Fibroblast of villous mesenchyme (primary cell): ENCODE data around the gene MT1X. TPM values are rescaled to one million over a fixed set of nuclear protein-coding genes. Genes with fewer than 3 reads are reported as not detected.

Experiments used
- DNase-seq: peaks from one replicate; pipeline ENCODE4 v3.0.0-alpha.2; 2010; ENCODE audit warnings: low read depth
- H3K4me3 ChIP-seq: 2 replicates; pipeline ENCODE4 v1.5.1; 2011; ENCODE audit warnings: low read depth, mild to moderate bottlenecking, low read length
- total RNA-seq: library from RNA; depleted of rRNA; stranded (reverse); fragments of >200 nt; gene quantifications from 2 replicates; pipeline ENCODE4 v1.2.3, GENCODE V29; 2012
- TF ChIP-seq, protein P1 (sequence below): IDR thresholded peaks from 2 replicates; pipeline ENCODE4 v1.5.1; 2012; ENCODE audit warnings: low read depth, mild to moderate bottlenecking, low read length; ENCODE audit not compliant: insufficient read depth

Gene MT1X
- 24.2 and 40.3 TPM in 2 replicates for total RNA-seq

DNA sequence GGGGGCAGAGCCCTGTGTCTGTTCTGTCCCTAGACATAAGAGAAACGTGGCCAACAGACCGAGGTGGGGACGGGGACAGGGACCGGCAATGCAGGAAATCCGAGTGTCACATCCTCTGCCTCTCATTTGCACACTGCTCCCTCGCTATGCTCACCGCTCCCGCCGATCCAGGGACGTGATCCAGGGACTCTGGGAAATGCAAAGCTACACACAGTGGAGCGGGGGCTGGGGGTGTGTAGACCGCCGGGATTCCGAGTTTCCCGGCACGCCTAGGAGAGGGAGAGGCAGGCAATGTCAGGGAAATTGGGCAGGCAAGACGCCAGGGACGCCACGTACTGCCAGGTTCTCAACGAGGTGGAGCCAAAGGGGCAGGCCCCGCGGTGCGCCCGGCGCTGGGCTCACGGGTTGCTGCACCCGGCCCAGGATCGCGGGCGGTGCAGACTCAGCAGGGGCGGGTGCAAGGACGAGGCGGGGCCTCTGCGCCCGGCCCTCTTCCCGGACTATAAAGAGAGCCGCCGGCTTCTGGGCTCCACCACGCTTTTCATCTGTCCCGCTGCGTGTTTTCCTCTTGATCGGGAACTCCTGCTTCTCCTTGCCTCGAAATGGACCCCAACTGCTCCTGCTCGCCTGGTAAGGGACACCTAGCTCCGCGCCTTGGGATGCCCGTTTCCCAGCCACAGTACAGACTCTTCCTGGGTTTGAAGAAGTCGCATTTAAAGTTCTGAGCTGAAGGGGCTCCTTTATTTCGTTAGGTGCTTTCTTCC, at the start of gene MT1X:
MT1X (plus strand) TSS at position 532 of the 764 bp plus-strand sequence; CDS start at position 603, 71 bp downstream.
- DNase-seq = peak; percentile 79
- TF ChIP-seq, protein P1, sequence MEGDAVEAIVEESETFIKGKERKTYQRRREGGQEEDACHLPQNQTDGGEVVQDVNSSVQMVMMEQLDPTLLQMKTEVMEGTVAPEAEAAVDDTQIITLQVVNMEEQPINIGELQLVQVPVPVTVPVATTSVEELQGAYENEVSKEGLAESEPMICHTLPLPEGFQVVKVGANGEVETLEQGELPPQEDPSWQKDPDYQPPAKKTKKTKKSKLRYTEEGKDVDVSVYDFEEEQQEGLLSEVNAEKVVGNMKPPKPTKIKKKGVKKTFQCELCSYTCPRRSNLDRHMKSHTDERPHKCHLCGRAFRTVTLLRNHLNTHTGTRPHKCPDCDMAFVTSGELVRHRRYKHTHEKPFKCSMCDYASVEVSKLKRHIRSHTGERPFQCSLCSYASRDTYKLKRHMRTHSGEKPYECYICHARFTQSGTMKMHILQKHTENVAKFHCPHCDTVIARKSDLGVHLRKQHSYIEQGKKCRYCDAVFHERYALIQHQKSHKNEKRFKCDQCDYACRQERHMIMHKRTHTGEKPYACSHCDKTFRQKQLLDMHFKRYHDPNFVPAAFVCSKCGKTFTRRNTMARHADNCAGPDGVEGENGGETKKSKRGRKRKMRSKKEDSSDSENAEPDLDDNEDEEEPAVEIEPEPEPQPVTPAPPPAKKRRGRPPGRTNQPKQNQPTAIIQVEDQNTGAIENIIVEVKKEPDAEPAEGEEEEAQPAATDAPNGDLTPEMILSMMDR = no peak
- H3K4me3 ChIP-seq = peak within 1 kb of the TSS; percentile 62

DNA sequence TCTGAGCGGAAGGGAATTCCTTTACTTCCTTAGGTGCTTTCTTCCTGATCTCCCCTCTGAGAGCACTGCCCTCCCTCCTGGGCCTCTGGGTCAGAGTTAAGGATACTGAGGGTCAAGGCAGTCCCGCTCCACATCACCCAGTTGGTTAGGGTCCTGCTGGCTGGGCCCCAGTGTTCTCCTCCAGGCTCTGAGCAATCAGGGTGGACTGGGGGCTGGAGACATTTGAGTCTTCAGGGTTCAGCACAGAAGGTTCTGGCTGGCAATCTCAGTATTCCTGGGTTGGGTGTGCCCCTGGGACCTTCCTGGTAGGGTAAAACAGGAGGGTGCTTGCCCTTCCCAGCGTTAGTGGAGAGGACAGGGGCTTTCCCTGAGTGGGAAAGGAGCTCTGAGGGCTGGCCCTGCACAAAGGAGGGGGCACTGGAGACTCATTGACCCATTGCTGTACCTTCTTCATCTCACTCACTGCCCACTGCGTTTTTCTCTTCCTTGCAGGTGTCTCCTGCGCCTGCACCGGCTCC, 49.4 kb upstream of the MT1X start:
- TF ChIP-seq, protein P1 = no peak
- no peak for DNase-seq
- H3K4me3 ChIP-seq = peak overlapping the region; percentile 46

DNA sequence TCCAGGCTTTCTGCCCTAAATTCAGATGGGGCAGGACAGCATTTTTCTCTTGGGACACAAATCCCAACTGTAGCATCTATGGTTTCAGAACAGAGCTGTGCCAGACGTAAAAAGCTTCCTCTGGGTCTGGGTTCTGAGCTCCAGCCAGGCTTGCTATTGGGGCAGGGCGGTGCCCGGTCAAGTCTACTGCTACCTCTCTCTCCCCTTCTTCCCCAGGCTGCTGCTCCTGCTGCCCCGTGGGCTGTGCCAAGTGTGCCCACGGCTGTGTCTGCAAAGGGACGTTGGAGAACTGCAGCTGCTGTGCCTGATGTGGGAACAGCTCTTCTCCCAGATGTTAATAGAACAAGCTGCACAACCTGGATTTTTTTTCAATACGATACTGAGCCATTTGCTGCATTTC, 48.7 kb upstream of the MT1X start:
- no peak overlapping the region for H3K4me3 ChIP-seq
- no peak for DNase-seq
- TF ChIP-seq, protein P1 = no peak

DNA sequence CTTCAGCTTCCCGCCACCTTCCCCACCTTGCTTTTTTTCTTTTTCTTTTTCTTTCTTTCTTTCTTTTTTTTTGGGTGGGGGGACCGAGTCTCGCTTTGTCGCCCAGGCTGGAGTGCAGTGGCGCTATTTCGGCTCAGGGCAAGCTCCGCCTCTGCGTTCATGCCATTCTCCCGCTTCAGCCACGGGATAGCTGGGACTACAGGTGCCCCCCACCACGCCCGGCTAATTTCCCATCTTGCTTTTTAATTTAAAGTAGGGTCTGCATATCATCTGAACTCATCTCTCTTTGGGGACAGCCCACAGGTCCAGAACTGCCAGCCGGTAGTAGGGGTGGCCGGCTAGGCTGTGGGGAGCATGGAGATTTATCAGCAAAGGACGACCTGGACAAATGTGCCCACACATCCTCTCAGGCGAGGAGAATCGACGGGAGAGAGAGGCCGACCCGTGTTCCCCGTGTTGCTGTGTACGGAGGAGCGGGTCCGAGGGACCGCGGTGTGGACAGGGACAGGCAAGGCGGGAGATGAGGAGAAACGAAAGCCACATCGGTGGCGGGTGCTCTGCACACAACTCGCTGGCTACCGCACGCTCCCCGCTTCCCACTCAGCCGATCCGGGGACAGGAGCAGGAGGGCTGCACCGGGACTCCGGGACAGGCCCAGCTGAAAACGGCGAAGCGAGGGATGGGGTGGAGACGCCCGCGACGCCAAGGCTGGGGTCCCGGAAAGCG, 47.4 kb upstream of the MT1X start:
- TF ChIP-seq, protein P1 = no peak
- DNase-seq = no peak
- H3K4me3 ChIP-seq = peak overlapping the region; percentile 32

DNA sequence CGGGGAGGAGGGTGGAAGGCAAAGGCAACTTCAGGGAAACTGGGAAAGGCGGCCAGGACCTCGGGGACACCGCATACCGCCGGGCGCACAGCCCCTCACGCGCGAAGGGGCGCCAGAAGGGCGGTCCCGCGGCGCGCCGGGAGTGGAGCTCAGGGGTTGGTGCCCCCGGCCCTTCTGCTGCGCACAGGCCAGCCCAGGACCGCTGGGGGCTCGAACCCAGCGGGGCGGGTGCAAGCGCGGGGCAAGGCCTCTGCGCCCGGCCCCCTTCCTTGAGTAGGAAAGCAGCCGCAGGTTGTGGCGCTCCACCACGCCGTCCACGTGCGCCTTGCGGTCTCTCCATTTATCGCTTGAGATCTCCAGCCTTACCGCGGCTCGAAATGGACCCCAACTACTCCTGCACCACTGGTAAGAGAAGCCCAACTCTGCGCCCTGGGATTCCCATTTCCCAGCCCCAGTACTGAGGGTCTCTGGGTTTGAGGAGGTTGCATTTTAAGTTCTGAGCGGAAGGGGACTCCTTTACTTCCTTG, 46.8 kb upstream of the MT1X start:
- H3K4me3 ChIP-seq = peak overlapping the region; percentile 32
- TF ChIP-seq, protein P1 = no peak
- no peak for DNase-seq

DNA sequence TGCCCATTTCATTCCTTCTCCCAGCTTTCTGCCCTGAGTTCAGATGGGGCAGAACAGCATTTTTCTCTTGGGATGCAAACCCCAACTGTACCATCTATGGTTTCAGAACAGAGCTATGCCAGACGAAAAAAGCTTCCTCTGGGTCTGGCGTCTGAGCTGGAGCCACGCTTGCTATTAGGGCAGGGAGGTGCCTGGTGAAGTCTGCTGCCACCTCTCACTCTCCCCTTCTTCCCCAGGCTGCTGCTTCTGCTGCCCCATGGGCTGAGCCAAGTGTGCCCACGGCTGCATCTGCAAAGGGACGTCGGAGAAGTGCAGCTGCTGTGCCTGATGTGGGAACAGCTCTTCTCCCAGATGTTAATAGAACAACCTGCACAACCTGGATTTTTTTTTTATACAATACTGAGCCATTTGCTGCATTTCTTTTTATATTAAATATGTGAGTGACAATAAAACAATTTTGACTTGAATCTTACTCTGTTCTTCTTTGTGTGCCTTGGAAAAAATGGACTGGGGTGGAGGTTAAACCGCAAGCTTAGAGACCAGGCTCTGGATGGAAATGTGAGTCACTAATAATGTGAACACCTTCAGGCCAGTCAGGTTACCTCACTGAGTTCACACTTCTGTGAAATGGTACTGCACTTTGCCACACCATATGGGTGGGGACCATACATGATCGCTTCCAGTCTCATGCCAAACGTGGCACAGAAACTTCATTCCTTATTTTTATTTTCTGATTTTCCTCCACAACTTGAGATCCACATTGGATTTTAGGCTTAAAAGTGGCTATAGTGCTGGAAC, 45.5 kb upstream of the MT1X start:
- TF ChIP-seq, protein P1 = no peak
- no peak overlapping the region for H3K4me3 ChIP-seq
- no peak for DNase-seq
